Upper lobe of left lung (tissue), 6 donors: ENCODE data around the gene C11orf65. TPM values are rescaled to one million over a fixed set of nuclear protein-coding genes. Genes with fewer than 3 reads are reported as not detected.

ENCODE experiments used
- ATAC-seq, 2 donors: fragments of 200-7000 bp; cut with Tn5 transposase; one replicate each; pipeline ENCODE4 v1.9.1; 2022; ENCODE audit warnings: mild to moderate bottlenecking in 2 of 2, moderate library complexity in 2 of 2; ENCODE audit not compliant: low FRiP score in 2 of 2
- DNase-seq, 2 donors: peaks; one replicate each; pipeline ENCODE4 v3.0.0-alpha.2; 2019 to 2020
- H3K27ac ChIP-seq, 4 donors: fragments of 200-600 bp; sonication (generic); one replicate each; pipeline ENCODE4 v1.5.1; 2016 to 2019
- H3K27me3 ChIP-seq, 4 donors: fragments of 200-600 bp; sonication (generic); one replicate each; pipeline ENCODE4 v1.5.1; 2017 to 2019
- H3K36me3 ChIP-seq, 4 donors: fragments of 200-600 bp; sonication (generic); one replicate each; pipeline ENCODE4 v1.5.1; 2016 to 2019
- H3K4me1 ChIP-seq, 4 donors: fragments of 200-600 bp; sonication (generic); one replicate each; pipeline ENCODE4 v1.5.1; 2018 to 2019
- H3K4me3 ChIP-seq, 4 donors: fragments of 200-600 bp; sonication (generic); one replicate each; pipeline ENCODE4 v1.5.1; 2017 to 2019; ENCODE audit warnings: mild to moderate bottlenecking in 2 of 4, moderate library complexity in 1 of 4
- H3K9me3 ChIP-seq, 4 donors: fragments of 200-600 bp; sonication (generic); one replicate each; pipeline ENCODE4 v1.5.1; 2018 to 2019
- CTCF ChIP-seq, 6 experiments: fragments of 450-650 bp in 4 of 6; fragments of 200-600 bp in 2 of 6; sonication (generic) in 2 of 6; IDR thresholded peaks; one replicate each; pipeline ENCODE4 v1.5.1; 2016 to 2019; ENCODE audit warnings: antibody characterized with exemption in 6 of 6
- EP300 ChIP-seq, 4 donors: sonication (generic); formaldehyde crosslinking; IDR thresholded peaks; one replicate each; pipeline ENCODE4 v1.5.1; 2017; ENCODE audit warnings: antibody characterized with exemption in 4 of 4, control low read depth in 2 of 4
- POLR2A ChIP-seq, 4 donors: fragments of 450-650 bp; IDR thresholded peaks; one replicate each; pipeline ENCODE4 v1.5.1; 2016 to 2017; ENCODE audit warnings: antibody characterized with exemption in 4 of 4, mild to moderate bottlenecking in 2 of 4
- POLR2AphosphoS5 ChIP-seq, 2 donors: sonication (generic); formaldehyde crosslinking; IDR thresholded peaks; one replicate each; pipeline ENCODE4 v1.5.1; 2017; ENCODE audit warnings: antibody characterized with exemption in 2 of 2
- WGBS, 2 donors: methylation state at CpG; one replicate each; pipeline ENCODE4 v1.1.5; 2017 to 2018; 5-methylcytosine and 5-hydroxymethylcytosine counted together
- total RNA-seq, 6 donors: library from RNA; depleted of rRNA in 4 of 6; stranded (reverse); fragments of >200 nt in 4 of 6; gene quantifications; one replicate each; pipeline versions ENCODE4 v1.1.0 to v1.2.1, GENCODE V29; 2016 to 2021
- donor health status: DM: no; HTN: no; CAD: no; lungs with moderate emphysema.
- donor health status: DM: no; HTN: yes; CAD: no; lungs with severe emphysema.

C11orf65 gene
- total RNA-seq, 6 donors from 2014 or later, result 0.17 to 2.3 (median 1.1) TPM; not detected in 1

DNA sequence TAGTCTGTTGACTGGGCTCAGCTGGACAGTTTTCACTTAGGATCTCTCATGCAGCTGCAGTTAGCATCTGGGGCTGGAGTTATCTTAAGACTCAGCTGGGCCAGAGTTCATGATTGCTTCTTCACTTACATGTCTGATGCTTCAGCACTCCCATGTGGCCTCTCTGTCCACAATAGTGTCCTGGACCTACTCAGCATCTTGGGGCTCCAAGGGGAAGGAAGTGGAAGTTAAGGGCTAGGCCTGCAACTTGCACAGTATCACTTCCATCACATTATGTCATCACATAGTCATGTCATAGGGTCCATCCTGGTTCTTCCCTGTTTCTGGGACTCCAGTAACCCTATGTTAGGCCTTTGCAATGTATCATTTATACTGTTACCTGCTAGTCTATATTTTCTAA is 115.9 kb downstream of the C11orf65 start:
- TF ChIP-seq EP300 (IDR thresholded peaks at IDR 0.05) (no peak), POLR2AphosphoS5 (IDR thresholded peaks at IDR 0.05) (no peak), CTCF (IDR thresholded peaks at IDR 0.05) (no peak), POLR2A (IDR thresholded peaks at IDR 0.05) (no peak)
- Histone ChIP-seq H3K4me3 (no peak overlapping the region), H3K4me1 (no peaks in the 10 kb centered on the region), H3K27ac (no peak overlapping the region), H3K36me3 (peaks cover 23 to 83% (median 35%) of the 10 kb centered on the region in 4 donors), H3K27me3 (no peaks in the 10 kb centered on the region), H3K9me3 (no peaks in the 10 kb centered on the region)
- DNase-seq (no peak), ATAC-seq (no peak)

GRCh38 chr11:108346451-108346850 is 120.9 kb downstream of the C11orf65 start:
- no peak overlapping the region for H3K4me3 ChIP-seq
- H3K27ac ChIP-seq, result no peak overlapping the region
- H3K27me3 ChIP-seq, result no peaks in the 10 kb centered on the region
- DNase-seq (no peak), ATAC-seq (no peak)
- peaks cover under 1 to 55% (median 3%) of the 10 kb centered on the region in 4 donors for H3K36me3 ChIP-seq
- no peaks in the 10 kb centered on the region for H3K9me3 ChIP-seq
- TF ChIP-seq EP300 (IDR thresholded peaks at IDR 0.05) (no peak), POLR2A (IDR thresholded peaks at IDR 0.05) (no peak)
- H3K4me1 ChIP-seq, result no peaks in the 10 kb centered on the region

- DNase-seq (no peak), ATAC-seq (no peak)
- H3K4me1 ChIP-seq, result no peaks in the 10 kb centered on the region
- TF ChIP-seq POLR2AphosphoS5 (IDR thresholded peaks at IDR 0.05) (no peak), POLR2A (IDR thresholded peaks at IDR 0.05) (no peak), CTCF (IDR thresholded peaks at IDR 0.05) (no peak), EP300 (IDR thresholded peaks at IDR 0.05) (no peak)
- H3K9me3 ChIP-seq, result no peaks in the 10 kb centered on the region
- WGBS, 2 donors, result 95 to 98% methylated on average over 4 of the region's 4 CpGs
- no peak overlapping the region for H3K27ac ChIP-seq
- H3K4me3 ChIP-seq, result no peak overlapping the region
- H3K36me3 ChIP-seq, result peaks cover 0 to 49% (median 3%) of the 10 kb centered on the region in 4 donors
- H3K27me3 ChIP-seq, result no peaks in the 10 kb centered on the region
Measured at GRCh38 chr11:108345767-108346166, 121.6 kb downstream of the C11orf65 start.

- Histone ChIP-seq H3K27ac (no peak overlapping the region), H3K9me3 (no peaks in the 10 kb centered on the region), H3K36me3 (peaks cover 0 to 30% (median 3%) of the 10 kb centered on the region in 4 donors), H3K27me3 (no peaks in the 10 kb centered on the region), H3K4me1 (no peaks in the 10 kb centered on the region), H3K4me3 (no peak overlapping the region)
- TF ChIP-seq POLR2AphosphoS5 (IDR thresholded peaks at IDR 0.05), result no peak
- no peak for TF ChIP-seq EP300 (IDR thresholded peaks at IDR 0.05)
- no peak for TF ChIP-seq CTCF (IDR thresholded peaks at IDR 0.05)
- TF ChIP-seq POLR2A (IDR thresholded peaks at IDR 0.05), result no peak
- 96 to 99% methylated on average over 2 of the region's 2 CpGs for WGBS, 2 donors
- no peak for ATAC-seq
- DNase-seq, result no peak
Measured at GRCh38 chr11:108343714-108344113, 123.6 kb downstream of the C11orf65 start.

GRCh38 chr11:108341654-108342053 is 125.7 kb downstream of the C11orf65 start:
- WGBS, 2 donors, result 76 to 92% methylated on average over 4 of the region's 4 CpGs
- Histone ChIP-seq H3K4me3 (no peak overlapping the region), H3K9me3 (no peaks in the 10 kb centered on the region), H3K36me3 (peaks cover 0 to 20% (median 4%) of the 10 kb centered on the region in 4 donors), H3K4me1 (no peaks in the 10 kb centered on the region), H3K27me3 (no peaks in the 10 kb centered on the region), H3K27ac (no peak overlapping the region)
- ATAC-seq, result no peak
- DNase-seq, result no peak
- TF ChIP-seq POLR2AphosphoS5 (IDR thresholded peaks at IDR 0.05) (no peak), POLR2A (IDR thresholded peaks at IDR 0.05) (no peak), EP300 (IDR thresholded peaks at IDR 0.05) (no peak), CTCF (IDR thresholded peaks at IDR 0.05) (no peak)
